Measurements from ENCODE around the gene DNAI2.

The DNAI2 gene

DNA sequence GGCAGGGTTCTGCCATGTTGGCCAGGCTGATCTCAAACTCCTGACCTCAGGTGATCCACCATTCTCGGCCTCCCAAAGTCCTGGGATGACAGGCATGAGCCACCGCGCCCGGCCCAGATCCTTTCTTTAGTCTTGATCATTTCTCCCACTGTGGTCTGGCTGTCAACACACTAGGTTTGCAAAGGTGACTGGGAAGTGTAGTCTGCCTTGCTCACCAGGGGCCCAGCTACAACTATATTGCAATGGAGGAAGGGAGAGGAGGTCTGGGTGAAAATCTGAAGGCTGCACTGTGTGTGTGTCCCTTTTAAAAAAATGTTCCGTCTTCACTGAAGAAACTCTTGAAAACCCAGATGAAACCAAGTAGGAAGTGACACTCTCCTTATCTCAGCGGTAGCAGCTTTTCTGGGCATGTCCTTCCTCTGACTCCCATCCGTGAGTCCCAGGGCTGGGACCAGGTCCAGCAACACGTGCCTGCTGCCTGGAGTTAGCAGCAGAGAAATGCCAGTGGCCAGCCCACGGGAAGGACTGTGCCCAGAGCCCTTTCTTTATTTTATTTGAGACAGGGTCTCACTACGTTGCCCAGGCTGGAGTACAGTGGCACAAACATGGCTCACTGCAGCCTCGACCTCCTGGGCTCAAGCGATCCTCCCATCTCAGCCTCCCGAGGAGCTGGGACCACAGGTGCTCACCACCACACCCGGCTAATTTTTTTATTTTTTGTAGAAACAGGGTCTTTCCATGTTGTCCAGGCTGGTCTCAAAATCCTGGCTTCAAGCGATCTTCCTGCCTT is 34.1 kb downstream of the DNAI2 start:
- DNase-seq, result no peak

- DNase-seq, result no peak
Measured at GRCh38 chr17:74309902-74310301, 35.9 kb downstream of the DNAI2 start.

DNA sequence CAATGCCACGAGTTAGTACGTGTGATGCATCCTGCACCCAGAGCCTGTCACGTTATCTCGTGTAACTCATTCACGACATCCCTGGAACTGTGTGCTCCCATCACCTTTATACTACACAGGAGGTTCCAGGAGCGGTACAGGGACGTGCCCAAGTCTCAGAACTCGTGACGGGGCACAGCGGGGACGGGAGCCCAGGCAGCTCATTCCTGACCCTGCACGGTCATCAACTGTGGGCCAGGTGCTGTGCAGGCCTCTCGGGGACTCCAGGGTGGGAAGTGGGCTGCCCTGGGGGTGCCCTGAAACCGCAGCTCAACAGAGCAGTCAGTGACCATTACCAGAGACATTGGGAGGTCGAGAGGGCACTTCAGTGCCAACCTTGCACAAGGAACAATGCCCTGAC is 40.8 kb downstream of the DNAI2 start:
- DNase-seq, result no peak

DNA sequence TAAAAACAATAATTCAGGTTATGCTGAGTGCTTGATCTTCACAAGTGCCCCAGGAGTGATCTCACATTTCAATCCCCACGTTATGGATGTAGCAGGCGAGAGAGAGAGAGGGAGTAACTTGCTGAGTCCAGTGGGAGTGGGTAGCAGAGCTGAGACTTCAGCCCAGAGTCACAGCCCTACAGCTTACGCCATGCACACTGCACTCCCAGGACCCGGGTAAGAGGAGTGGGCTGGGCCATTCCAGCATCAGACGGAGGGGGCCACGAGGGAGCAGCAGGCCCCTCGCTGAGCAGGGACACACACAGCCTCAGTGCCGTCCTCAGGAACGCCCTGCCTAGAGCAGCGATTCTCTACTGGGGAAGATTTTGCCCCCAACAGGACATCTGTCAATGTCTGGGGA is 42.2 kb downstream of the DNAI2 start:
- no peak for DNase-seq

- DNase-seq, result no peak
Measured at GRCh38 chr17:74317071-74317470, 43.0 kb downstream of the DNAI2 start.

GRCh38 chr17:74318391-74318790 is 44.4 kb downstream of the DNAI2 start:
- DNase-seq, result no peak

GRCh38 chr17:74324521-74324920 is 50.5 kb downstream of the DNAI2 start:
- DNase-seq, result no peak

- no peak for DNase-seq
Measured at GRCh38 chr17:74325376-74325742, 51.3 kb downstream of the DNAI2 start.

DNA sequence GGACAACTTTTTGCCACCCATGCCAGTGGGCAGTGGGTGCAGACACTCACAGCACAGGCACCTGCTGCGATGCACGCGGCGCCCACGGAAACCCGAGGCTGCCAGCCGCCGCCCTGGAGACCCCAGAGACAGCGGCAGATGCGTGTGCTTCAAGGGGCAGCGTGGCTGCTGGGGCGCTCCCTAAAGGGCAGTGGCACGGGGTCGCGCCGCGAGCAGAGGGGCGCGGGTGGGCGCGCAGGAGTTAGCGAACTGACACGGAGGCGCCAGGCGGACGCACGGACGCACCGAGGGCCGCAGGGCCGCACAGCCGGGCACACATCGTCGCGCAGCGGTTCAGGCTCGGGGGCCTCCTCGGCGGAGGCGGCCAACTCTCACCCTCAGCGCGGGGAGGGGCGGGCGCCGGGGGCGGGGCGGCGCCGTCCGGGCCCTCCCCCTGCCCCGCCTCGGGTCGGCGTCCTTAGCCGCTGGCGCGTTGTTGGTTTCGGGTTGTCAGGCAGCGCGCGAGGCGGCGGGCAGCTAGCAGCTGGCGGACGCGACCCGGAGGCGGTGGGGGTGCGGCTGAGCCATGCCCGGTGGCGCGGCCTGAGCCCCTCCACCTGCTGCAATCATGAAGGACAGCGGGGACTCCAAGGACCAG is 51.8 kb downstream of the DNAI2 start, which contains the start of gene KIF19:
TSS of gene KIF19 (plus strand) at position 484 of the 637 bp plus-strand sequence. CDS start at position 608, 124 bp downstream.
- peak; percentile 43 to 55 for DNase-seq

DNA sequence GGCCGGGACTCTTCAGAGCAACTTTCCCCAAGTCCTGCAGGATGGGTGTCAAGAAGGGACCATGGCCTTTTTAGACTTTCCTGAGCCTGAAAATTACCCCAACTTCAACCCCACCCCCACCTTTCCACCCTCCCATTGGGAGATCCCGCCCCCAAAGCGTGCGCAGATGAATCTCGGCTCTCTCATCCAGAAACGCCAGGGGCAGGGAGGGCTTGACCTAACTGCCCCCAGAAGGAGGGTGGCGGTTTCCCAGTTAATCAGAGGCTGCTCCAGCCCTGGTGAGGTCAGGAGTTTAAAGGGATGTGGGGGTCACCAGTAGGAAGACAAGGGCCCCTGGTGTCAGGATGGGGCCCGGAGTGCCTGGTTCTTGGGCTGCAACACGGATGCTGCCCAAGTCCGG is 52.5 kb downstream of the DNAI2 start:
- no peak for DNase-seq

DNA sequence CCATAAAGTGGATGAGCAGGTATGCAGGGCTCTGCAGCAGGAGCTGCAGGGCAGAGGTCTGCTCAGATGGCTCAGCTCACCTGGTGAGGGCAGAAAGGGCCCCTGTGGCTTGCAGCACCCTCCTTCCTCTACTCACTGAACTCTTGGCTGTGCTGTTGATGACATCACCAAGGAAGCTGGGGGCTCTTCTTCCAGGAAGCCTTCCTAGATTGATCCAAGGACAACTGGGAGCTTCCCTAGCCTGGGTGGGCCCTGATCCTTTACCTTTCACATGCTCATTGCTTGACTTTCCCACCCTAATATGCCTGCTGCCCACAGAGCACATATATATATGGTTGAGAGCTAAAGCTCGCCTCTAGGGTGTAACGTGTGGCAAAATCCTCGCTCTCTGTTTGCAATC is 54.5 kb downstream of the DNAI2 start:
- no peak for DNase-seq

- no peak for DNase-seq
Measured at GRCh38 chr17:74329378-74329777, 55.3 kb downstream of the DNAI2 start.

- DNase-seq, result no peak
Measured at GRCh38 chr17:74330446-74330845, 56.4 kb downstream of the DNAI2 start.

GRCh38 chr17:74332017-74332650 is 58.1 kb downstream of the DNAI2 start:
- DNase-seq, result no peak

- DNase-seq, result no peak
Measured at GRCh38 chr17:74332763-74333283, 58.8 kb downstream of the DNAI2 start.

GRCh38 chr17:74334393-74335039 is 60.5 kb downstream of the DNAI2 start:
- no peak for DNase-seq

DNA sequence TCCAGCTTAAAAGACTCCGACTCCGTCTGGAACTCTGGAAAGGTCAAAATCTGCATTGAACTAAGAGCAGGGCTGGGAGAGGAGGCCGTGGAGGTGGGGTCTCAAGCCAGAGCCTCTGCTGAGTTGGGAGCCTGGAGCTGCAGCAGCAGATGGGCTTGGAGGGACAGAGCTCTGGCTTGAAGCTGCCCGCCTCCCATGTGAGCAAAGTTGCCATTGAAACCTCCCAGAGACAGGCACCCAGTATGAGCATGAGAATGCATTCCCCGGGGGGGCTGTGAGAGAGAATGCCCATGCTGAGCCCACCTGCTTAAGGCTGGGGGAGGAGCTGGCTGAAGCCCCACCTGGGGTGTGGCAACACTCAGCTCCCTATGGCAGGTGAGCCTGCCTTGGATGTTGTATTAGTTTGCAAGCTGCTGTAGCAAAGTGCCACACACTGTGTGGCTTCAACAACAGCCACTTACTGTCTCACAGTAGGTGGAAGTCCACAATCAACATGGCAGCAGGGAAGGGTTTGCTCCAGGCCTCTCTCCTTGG is 61.6 kb downstream of the DNAI2 start:
- DNase-seq, result no peak

GRCh38 chr17:74336307-74336706 is 62.3 kb downstream of the DNAI2 start:
- DNase-seq, result no peak

DNA sequence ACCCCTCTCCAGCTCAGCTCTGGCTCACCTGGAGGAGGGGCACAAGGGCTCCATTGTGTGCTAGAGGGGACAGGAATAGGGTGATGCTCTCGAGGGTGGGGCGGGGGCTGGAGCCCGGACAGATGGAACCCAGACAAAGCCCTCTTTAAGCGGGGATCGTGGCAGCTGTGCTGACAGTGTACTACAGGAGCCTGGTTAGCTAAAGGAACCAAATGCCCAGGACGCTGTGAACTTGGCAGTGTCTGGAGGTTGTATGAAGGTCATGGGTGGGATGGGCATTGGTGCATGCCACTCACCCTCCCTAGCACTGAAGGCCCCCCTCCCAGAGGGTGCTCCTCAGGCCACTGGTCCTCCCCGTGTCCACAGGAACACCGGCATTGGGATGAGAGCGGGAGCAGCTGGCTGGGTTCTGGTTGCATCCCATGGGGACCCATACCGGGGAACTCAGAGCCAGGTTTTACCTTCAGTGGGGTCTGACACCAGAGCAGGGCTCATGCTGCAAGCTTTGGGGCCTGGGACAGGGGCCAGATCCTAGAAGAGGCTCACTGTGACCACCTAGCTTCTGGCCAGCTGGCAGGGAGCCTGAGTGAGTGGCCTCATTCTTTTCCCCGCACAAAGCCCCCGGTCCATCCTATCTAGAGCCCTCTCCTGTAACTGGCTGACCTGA is 63.9 kb downstream of the DNAI2 start:
- DNase-seq, result no peak

DNA sequence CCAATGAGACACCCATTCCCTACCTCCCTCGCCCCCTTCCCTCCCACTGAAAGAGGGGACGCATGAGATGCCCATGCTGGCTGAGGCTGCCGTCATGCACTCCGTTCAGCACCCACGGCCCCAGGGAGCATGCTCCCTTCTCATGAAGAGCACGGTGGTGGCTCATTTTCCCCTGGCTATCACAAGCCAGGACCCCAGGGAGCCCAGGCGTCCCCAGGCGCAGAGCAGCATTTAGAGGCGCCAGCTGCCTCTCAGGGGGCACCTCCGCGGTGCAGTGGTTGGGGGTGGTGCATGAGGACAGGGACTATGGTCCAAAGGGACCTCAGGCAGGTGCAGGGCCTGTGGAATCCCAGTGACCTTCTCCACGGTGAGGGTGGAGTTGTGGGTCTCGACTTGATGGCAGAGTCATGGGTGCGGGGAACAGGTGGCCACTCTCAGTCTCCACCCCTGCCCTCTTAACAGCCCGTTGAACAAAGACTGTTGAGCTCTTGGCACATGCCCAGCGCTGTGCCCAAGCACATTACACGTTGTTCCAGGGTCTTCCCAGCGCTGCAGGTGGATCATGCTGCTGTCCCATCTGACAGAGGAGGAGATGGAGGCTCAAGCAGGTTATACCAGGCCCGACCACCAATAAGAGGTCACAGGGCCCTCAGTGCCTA is 65.6 kb downstream of the DNAI2 start:
- no peak for DNase-seq

- DNase-seq, result no peak
Measured at GRCh38 chr17:74340470-74341023, 66.5 kb downstream of the DNAI2 start.

- DNase-seq, result no peak
Measured at GRCh38 chr17:74342224-74342623, 68.2 kb downstream of the DNAI2 start.

Data from stimulated activated CD4-positive, alpha-beta T cell treated with anti-CD3 and anti-CD28 coated beads, Interleukin-4, amount 100 ng/mL, for 4 hours (primary cell).